Naive thymus-derived CD4-positive, alpha-beta T cell (primary cell): ENCODE measurements around the gene SF3A2. TPM values are rescaled to one million over a fixed set of nuclear protein-coding genes. Genes with fewer than 3 reads are reported as not detected.
"Not testable (repeated sequence)": the region's sequence is repeated elsewhere in the genome, so short reads cannot be mapped to it uniquely, and the experiment has no call there.

Experiments used
- ATAC-seq: fragments of 150-1000 bp; cut with Tn5 transposase; 2 replicates; pipeline ENCODE4 v1.10.0; 2021; ENCODE audit warnings: mild to moderate bottlenecking, moderate library complexity
- CTCF ChIA-PET: fragments of 350-600 bp; sonication (Branson Sonifier 250); formaldehyde crosslinking; loops from one replicate; lab custom pipeline; 2021; ENCODE audit warnings: antibody characterized with exemption; lab: Charles Lee
- POLR2A ChIA-PET: fragments of 350-600 bp; sonication (Branson Sonifier 250); formaldehyde crosslinking; loops from one replicate; lab custom pipeline; 2021; ENCODE audit warnings: antibody characterized with exemption, inconsistent platforms; lab: Charles Lee
- DNase-seq, 9 donors: peaks; one replicate each; pipeline versions ENCODE4 v3.0.0 to v3.0.0-alpha.2; 2020 to 2022; ENCODE audit warnings: mixed read lengths in 1 of 9
- H3K27ac ChIP-seq: one replicate; pipeline ENCODE4 v1.7.0; 2013; ENCODE audit warnings: mild to moderate bottlenecking, low read depth, low read length, moderate library complexity
- H3K27me3 ChIP-seq, 2 donors: one replicate each; pipeline ENCODE4 v1.7.0; 2013; ENCODE audit warnings: low read length in 2 of 2, mild to moderate bottlenecking in 2 of 2, moderate library complexity in 2 of 2; ENCODE audit not compliant: control insufficient read depth in 2 of 2, insufficient read depth in 2 of 2
- H3K36me3 ChIP-seq, 3 experiments: 1 replicate in 2 of 3; 2 replicates in 1 of 3; pipeline ENCODE4 v1.7.0; 2013; ENCODE audit warnings: low read length in 3 of 3, mild to moderate bottlenecking in 3 of 3, moderate library complexity in 1 of 3; ENCODE audit not compliant: insufficient read depth in 3 of 3, control insufficient read depth in 2 of 3
- H3K4me1 ChIP-seq, 2 donors: one replicate each; pipeline ENCODE4 v1.7.0; 2013; ENCODE audit warnings: low read length in 2 of 2, mild to moderate bottlenecking in 2 of 2, moderate library complexity in 1 of 2; ENCODE audit not compliant: control insufficient read depth in 2 of 2, insufficient read depth in 2 of 2
- H3K4me3 ChIP-seq: 2 replicates; pipeline ENCODE4 v1.7.0; 2013; ENCODE audit warnings: mild to moderate bottlenecking, low read length
- H3K9me3 ChIP-seq, 3 experiments: 1 replicate in 2 of 3; 2 replicates in 1 of 3; pipeline ENCODE4 v1.7.0; 2013; ENCODE audit warnings: low read length in 3 of 3; ENCODE audit not compliant: control insufficient read depth in 2 of 3
- H3K27ac Mint-ChIP-seq, 9 donors: one replicate each; pipeline ENCODE4 v1.8.0; 2020 to 2022; ENCODE audit warnings: mixed read lengths in 9 of 9, mild to moderate bottlenecking in 8 of 9, moderate library complexity in 5 of 9, inconsistent platforms in 2 of 9
- H3K27me3 Mint-ChIP-seq, 5 donors: one replicate each; pipeline ENCODE4 v1.8.0; 2021 to 2022; ENCODE audit warnings: mixed read lengths in 5 of 5, mild to moderate bottlenecking in 1 of 5
- H3K36me3 Mint-ChIP-seq, 5 donors: one replicate each; pipeline ENCODE4 v1.8.0; 2020 to 2022; ENCODE audit warnings: mixed read lengths in 5 of 5, mild to moderate bottlenecking in 3 of 5, inconsistent platforms in 1 of 5
- H3K4me1 Mint-ChIP-seq, 7 donors: one replicate each; pipeline ENCODE4 v1.8.0; 2020 to 2022; ENCODE audit warnings: mixed read lengths in 7 of 7, mild to moderate bottlenecking in 3 of 7, inconsistent platforms in 1 of 7
- H3K4me3 Mint-ChIP-seq, 10 donors: one replicate each; pipeline ENCODE4 v1.8.0; 2020 to 2022; ENCODE audit warnings: mild to moderate bottlenecking in 10 of 10, mixed read lengths in 10 of 10, moderate library complexity in 6 of 10, inconsistent platforms in 2 of 10
- H3K9me3 Mint-ChIP-seq, 11 donors: one replicate each; pipeline ENCODE4 v1.8.0; 2020 to 2022; ENCODE audit warnings: mixed read lengths in 11 of 11, mild to moderate bottlenecking in 4 of 11, inconsistent platforms in 1 of 11, moderate library complexity in 1 of 11
- intact Hi-C, 2 donors: fragments of 100-400 bp; cut with micrococcal nuclease; formaldehyde crosslinking; loops; one replicate each; pipeline ENCODE4 v1.15.1; 2023
- polyA plus RNA-seq, 2 donors: library from polyadenylated mRNA; unstranded; fragments of 300-500 nt; fragmentation: Illumina TruSeq; gene quantifications; one replicate each; pipeline ENCODE4 v1.2.3, GENCODE V29; 2021
- total RNA-seq, 6 experiments: library from RNA in 5 of 6; stranded (reverse) in 5 of 6; gene quantifications; 1 replicate in 5 of 6; 2 replicates in 1 of 6; pipeline ENCODE4 v1.2.3 and lab custom pipeline; 2021 to 2026

The SF3A2 gene
- total and polyA plus RNA-seq, 7 experiments from 2014 or later, result 22.3 to 150 (median 131) TPM

- DNase-seq, H3K27me3 Mint-ChIP-seq, H3K9me3 Mint-ChIP-seq, H3K36me3 Mint-ChIP-seq, intact Hi-C loops, H3K9me3 ChIP-seq, CTCF ChIA-PET, H3K27ac ChIP-seq, H3K4me3 ChIP-seq, H3K27me3 ChIP-seq, H3K36me3 ChIP-seq: not testable (repeated sequence)
- peak; percentile 28 for ATAC-seq
- POLR2A ChIA-PET, result interaction anchor here (0.6 to 2.2 kb wide), 3 partner anchors 10 to 41 kb away, joined by 3 to 7 read pairs (median 6); no protein-coding TSS in a partner anchor
- peak overlapping the region in 1 of 9 donors; percentile 56 for H3K27ac Mint-ChIP-seq
- H3K4me1 ChIP-seq, result peaks cover 8 to 13% of the 10 kb centered on the region in 2 donors
- H3K4me1 Mint-ChIP-seq, result peaks cover 6 to 19% (median 14%) of the 10 kb centered on the region in 7 donors
- H3K4me3 Mint-ChIP-seq, result peak overlapping the region in 6 of 10 donors; percentile 57 to 77 (median 62)
Observed at GRCh38 chr19:2281265-2282061, 44.8 kb downstream of the SF3A2 start.

DNA sequence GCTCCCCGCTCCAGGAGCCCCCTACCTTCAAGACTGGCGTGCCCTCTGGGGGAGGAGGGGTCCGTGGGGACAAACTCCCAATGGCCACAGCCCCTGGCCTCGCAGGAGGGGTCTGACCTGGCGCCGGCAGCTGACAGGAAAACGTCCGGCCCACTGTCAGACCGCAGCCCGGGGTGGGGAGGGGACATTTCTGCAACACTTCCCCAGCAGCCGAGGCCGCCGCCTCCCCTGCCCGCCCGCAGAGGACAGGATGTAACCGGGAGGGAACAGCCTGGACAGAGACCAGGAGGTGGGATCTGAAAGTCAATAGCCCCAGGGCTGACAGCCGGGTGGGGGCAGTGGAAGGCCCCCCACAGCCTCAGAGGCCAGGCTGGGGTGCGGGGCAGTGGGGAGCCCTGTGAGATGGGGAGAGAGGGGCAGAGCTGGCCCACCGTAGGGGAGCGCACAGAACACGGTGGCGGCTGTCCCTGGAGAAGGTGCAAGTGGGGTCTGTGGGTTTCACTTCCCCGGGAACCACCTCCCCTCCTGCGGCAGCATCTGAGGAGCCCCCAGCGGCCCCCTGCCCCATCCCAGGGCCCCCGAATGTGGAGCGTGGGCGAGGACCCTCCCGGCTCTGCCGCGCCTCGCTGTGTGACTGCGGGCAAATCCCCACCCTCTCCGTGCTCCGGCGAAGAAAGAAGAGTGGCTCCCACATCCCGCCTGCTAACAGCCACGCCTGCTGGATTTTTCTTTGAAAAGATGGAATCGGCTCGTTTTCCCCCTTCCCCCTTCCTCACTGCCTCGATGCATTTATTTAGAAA, 45.6 kb downstream of the SF3A2 start, which contains the start of gene PEAK3:
Gene PEAK3, minus strand, starts transcription at position 114 of the 800 bp plus-strand sequence. CDS start 1,244 bp downstream, outside the sequence.
- intact Hi-C loops, result no loop called here
- Mint-ChIP-seq H3K9me3 (peaks cover 0 to 2% (median 0%) of the 10 kb centered on the region in 11 donors), H3K27me3 (peaks cover 0 to 2% (median 0%) of the 10 kb centered on the region in 5 donors), H3K4me3 (peak within 1 kb of the TSS in 8 of 10 donors; percentile 49 to 77 (median 62)), H3K27ac (peak within 1 kb of the TSS in 6 of 9 donors; percentile 41 to 82 (median 42)), H3K4me1 (peaks cover 6 to 17% (median 11%) of the 10 kb centered on the region in 7 donors), H3K36me3 (no peaks in the 10 kb centered on the region)
- CTCF ChIA-PET, result no interaction called here
- DNase-seq (peak in 1 of 9 donors; percentile 49), ATAC-seq (peak; percentile 74)
- Histone ChIP-seq H3K27me3 (no peaks in the 10 kb centered on the region), H3K27ac (no peak within 1 kb of the TSS), H3K36me3 (no peaks in the 10 kb centered on the region), H3K4me3 (no peak within 1 kb of the TSS), H3K4me1 (peaks cover 8 to 13% of the 10 kb centered on the region in 2 donors), H3K9me3 (no peaks in the 10 kb centered on the region)
- POLR2A ChIA-PET, result interaction anchor here (0.6 to 2.1 kb wide), 7 partner anchors 9 to 607 kb away, joined by 3 to 7 read pairs (median 3); partner anchors contain the start of gene GADD45B

DNA sequence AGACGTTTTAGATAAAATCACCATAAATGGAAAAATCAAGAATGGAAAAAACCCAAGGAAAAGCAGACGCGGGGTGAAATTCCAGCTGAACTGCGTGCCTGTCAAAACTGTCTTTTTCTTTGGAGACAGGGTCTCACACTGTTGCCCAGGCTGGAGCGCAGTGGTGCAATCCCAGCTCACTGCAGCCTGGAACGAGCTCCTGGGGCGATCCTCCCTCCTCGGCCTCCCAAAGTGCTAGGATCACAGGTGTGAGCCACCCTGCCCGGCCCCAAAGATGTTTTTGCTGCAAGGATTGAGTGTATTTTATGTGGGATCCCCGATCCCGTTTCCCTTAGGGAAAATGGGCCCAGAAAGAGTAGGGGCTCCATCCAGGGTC, 46.2 kb downstream of the SF3A2 start:
- Mint-ChIP-seq H3K4me1 (peaks cover 5 to 16% (median 12%) of the 10 kb centered on the region in 7 donors), H3K27ac (peak overlapping the region in 5 of 9 donors; percentile 38 to 82 (median 43)), H3K36me3 (no peaks in the 10 kb centered on the region), H3K27me3 (peaks cover 0 to 2% (median 0%) of the 10 kb centered on the region in 5 donors), H3K4me3 (peak overlapping the region in 8 of 10 donors; percentile 37 to 77 (median 56)), H3K9me3 (peaks cover 0 to 2% (median 0%) of the 10 kb centered on the region in 11 donors)
- Histone ChIP-seq H3K4me1 (peaks cover 8 to 13% of the 10 kb centered on the region in 2 donors), H3K27me3 (no peaks in the 10 kb centered on the region), H3K27ac (no peak overlapping the region), H3K36me3 (no peaks in the 10 kb centered on the region), H3K9me3 (no peaks in the 10 kb centered on the region), H3K4me3 (no peak overlapping the region)
- ATAC-seq (no peak), DNase-seq (no peak)
- intact Hi-C loops, result no loop called here
- ChIA-PET POLR2A (interaction anchor here (0.6 to 2.1 kb wide), 7 partner anchors 9 to 607 kb away, joined by 3 to 7 read pairs (median 3); partner anchors contain the start of gene GADD45B), CTCF (interaction anchor here (1.1 kb wide), 1 partner anchor 12 kb away, joined by 3 read pairs; no protein-coding TSS in a partner anchor)

- POLR2A ChIA-PET, result interaction anchor here (0.7 to 1.3 kb wide), 2 partner anchors 24 to 119 kb away, joined by 3 to 4 read pairs; no protein-coding TSS in a partner anchor
- peaks cover 8 to 18% of the 10 kb centered on the region in 2 donors for H3K4me1 ChIP-seq
- intact Hi-C loops, result no loop called here
Observed at GRCh38 chr19:2283835-2284507, 47.3 kb downstream of the SF3A2 start.

DNA sequence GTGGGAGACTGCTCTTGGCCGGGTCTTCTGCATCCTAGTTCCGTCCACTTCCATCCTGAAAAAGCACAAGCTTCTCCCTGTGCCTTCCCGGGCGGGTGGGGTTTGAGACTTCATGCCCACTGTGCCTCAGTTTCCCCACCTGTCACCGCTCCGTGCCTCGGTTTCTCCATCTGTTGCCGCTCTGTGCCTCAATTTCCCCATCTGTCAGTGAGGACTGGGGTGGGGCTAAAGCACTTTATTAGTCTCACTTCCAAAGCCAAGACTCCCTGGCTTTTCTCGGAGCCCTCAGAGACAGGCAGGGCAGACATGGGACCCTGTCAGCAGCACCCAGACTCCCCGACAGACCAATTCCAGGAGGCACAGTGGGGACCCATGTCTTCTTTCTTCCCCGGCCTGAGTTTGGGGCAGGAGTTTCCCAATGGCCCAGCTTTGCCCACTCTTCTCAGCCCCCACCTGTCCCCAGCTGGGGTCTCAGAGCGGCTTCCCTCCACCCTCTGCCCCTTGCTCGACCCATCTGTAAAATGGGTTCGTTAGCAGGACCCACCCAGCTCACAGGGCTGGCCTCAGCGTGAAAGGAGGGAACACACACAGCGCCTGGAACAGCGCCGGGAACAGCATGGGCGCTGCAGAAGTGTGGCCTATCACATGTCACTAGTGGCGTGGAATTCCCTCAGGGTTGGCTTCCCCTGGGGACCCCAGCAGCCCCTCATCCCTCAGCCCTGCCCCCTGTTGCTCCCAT, 49.9 kb downstream of the SF3A2 start:
- DNase-seq (no peak), ATAC-seq (no peak)
- H3K9me3 Mint-ChIP-seq, result peaks cover 0 to 2% (median 0%) of the 10 kb centered on the region in 11 donors
- no peaks in the 10 kb centered on the region for H3K36me3 ChIP-seq
- CTCF ChIA-PET, result interaction anchor here (0.6 to 3.1 kb wide), 2 partner anchors 12 to 754 kb away, joined by 3 to 15 read pairs; no protein-coding TSS in a partner anchor
- H3K27ac Mint-ChIP-seq, result peak overlapping the region in 2 of 9 donors; percentile 65 to 72
- intact Hi-C loops, result no loop called here
- no peaks in the 10 kb centered on the region for H3K9me3 ChIP-seq
- peaks cover 0 to 2% (median 0%) of the 10 kb centered on the region in 5 donors for H3K27me3 Mint-ChIP-seq
- no peak overlapping the region for H3K4me3 Mint-ChIP-seq
- no peak overlapping the region for H3K27ac ChIP-seq
- H3K36me3 Mint-ChIP-seq, result peaks cover 0 to 11% (median 0%) of the 10 kb centered on the region in 5 donors
- no peaks in the 10 kb centered on the region for H3K27me3 ChIP-seq
- POLR2A ChIA-PET, result interaction anchor here (0.7 to 2.7 kb wide), 6 partner anchors 12 to 47 kb away, joined by 3 to 17 read pairs (median 4); no protein-coding TSS in a partner anchor
- no peak overlapping the region for H3K4me3 ChIP-seq
- peaks cover 19 to 39% (median 29%) of the 10 kb centered on the region in 7 donors for H3K4me1 Mint-ChIP-seq
- peaks cover 22 to 30% of the 10 kb centered on the region in 2 donors for H3K4me1 ChIP-seq

More at GRCh38 chr19:2283835-2284507, 47.3 kb downstream of the SF3A2 start:
- Mint-ChIP-seq H3K4me1 (peaks cover 10 to 25% (median 22%) of the 10 kb centered on the region in 7 donors), H3K27ac (peak overlapping the region in 1 of 9 donors; percentile 43), H3K27me3 (peaks cover 0 to 2% (median 0%) of the 10 kb centered on the region in 5 donors), H3K4me3 (no peak overlapping the region), H3K36me3 (peaks cover 0 to 2% (median 0%) of the 10 kb centered on the region in 5 donors), H3K9me3 (peaks cover 0 to 2% (median 0%) of the 10 kb centered on the region in 11 donors)
- H3K27ac ChIP-seq, result no peak overlapping the region
- DNase-seq, result no peak
- H3K4me3 ChIP-seq, result no peak overlapping the region
- ATAC-seq, result no peak
- H3K9me3 ChIP-seq, result no peaks in the 10 kb centered on the region
- no peaks in the 10 kb centered on the region for H3K27me3 ChIP-seq
- H3K36me3 ChIP-seq, result no peaks in the 10 kb centered on the region
- CTCF ChIA-PET, result interaction anchor here (1.1 kb wide), 1 partner anchor 13 kb away, joined by 3 read pairs; no protein-coding TSS in a partner anchor
